Measurements from ENCODE around the gene LCNL1.
"Not testable (repeated sequence)": the region's sequence is repeated elsewhere in the genome, so short reads cannot be mapped to it uniquely, and the experiment has no call there.

LCNL1 gene

DNA sequence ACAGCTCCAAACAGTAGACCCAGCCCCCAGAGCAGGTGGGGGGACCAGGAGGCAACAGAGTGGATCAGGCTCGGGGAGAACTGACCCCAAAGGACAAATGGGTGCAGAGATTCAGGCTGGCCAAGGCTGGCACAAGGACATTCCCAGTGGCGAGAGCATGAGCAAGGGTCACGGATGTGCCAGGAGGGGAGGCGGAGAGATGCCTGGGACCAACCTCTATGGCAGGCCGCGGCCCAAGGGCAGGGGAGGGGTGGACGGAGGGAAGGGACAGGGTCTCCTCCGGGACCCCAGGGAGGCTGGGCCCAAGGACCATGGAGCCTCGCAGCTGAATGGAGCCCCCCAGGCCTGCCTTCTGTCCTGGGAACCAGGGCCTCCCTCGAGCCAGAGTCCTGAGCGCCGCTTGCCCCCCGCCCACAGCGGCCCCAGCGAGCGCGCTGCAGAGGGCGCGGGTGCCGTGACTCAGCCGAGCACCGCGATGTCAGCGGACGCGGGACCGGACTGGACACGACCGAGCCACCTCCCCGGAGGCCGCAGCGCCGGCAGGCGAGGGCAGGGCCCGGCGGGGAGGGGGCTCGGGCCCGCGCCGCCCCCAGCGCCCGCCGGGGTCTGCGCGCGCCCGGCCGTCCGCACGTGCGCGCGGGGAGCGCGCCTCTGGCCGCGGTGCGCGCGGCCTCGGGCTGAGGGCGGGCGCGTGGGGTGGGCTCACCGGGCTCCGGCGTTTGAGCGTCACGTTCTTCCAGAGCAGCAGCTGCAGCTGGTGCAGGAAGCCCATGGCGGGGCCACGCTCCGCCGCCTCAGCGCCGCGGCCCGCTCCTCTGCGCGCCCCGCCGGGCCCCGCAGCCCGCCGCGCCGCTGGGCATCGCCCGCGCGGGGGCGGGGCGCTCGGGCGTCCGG lies 44.8 kb downstream of the LCNL1 start, which contains the start of gene ABCA2:
Gene ABCA2 (minus strand): TSS at position 869 of the 894 bp plus-strand sequence. CDS start 97 bp downstream, at position 772.
- DNase-seq (ENCODE audit: low read depth), result no peak

DNA sequence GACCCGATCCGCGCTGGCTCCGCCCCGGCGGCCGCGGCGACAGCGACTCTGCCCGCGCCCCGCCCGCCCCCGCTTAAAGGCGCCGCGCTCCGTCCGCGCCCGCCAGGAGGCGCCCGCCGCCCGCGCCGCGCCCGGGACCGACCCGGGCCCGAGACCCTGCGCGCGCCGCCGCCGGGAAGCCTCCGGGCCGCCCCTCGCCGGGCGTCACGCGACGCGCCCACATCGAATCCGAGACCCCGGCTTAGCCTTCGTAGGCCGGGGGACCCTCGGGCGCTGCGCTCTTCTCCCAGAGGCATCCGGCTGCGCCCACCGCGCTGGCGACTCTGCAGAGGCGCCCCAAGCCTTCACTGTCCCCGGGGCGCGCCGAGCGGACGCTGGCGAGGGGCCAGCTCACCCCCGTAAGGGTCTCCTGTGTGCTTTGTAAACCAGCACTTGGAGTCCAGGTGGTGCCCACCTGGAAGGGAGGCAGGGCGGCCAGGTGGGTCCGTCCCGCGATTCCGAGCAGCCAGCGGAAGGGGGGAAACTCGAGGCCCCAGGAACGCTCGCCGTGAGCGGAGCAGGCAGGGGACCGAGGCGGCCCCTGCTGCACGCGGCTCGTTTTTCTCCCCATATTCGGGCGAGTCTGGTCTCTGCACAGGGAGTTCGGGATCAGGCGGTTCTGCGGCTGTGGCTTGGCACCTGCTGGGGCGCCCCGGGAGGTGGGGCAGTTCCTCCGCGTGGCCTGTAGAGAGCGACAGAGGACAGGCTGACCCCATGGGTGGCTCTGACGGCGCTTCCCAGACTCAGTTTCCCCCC lies 45.7 kb downstream of the LCNL1 start:
- DNase-seq (ENCODE audit: low read depth), result peak; percentile 21

DNA sequence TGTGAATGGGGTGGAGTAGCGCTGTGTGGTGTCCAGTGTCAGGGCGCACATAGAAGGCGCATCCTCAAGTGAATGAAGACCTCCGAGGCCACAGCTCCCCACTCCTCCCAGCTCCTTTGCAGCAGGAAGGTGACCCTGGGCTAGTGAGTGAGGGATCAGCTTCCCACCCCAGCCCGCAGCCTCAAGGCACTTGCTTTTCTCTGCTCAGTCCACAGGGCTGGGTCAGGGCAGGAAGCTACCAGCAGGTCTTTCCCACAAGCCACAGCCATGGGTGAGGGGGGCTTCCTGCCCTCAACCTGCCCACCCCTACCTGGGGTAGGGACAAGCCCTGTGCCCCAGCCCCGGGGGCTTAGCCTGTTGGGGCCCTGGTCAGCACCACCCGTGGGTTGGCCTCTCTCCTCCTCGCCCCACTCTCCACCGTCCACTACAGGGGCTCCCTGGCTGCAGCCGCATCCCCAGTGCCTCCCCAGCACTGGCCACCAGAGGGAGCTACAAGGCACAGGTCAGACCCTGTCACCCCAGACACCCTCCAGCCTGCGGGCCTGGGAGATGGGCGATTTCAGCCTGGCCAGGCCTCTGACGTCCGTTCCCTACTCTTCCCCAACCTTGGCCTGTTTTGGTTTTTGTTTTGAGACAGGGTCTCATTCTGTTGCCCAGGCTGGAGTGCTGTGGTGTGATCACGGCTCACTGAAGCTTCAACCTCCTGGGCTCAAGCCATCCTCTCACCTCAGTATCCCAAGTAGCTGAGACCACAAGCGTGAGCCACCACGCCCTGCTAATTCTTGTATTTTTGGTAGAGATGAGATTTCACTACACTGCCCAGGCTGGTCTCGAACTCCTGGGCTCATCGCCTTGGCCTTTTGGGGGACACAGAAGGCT lies 46.5 kb downstream of the LCNL1 start:
- peak; percentile 30 for DNase-seq (ENCODE audit: low read depth)

DNA sequence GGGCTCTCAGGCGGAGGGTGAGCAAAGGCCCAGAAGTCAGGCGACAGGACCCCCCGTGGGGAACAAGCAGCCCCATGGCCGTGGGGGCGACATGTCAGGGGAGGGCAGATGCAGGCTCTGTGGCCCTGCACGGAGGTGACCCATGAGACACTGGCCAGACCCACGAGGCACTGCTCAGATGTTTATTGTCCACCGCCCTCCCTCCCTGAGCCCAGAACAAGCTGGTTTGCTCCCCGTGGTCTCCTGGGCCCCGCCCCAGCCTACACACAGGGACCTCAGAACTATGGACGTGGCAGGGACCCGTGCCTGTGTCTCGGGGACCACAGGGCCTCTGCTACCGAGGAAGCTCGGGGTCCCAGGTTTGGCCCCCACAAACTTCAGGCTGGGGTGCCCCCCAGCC lies 47.2 kb downstream of the LCNL1 start:
- no peak for DNase-seq (ENCODE audit: low read depth)

DNA sequence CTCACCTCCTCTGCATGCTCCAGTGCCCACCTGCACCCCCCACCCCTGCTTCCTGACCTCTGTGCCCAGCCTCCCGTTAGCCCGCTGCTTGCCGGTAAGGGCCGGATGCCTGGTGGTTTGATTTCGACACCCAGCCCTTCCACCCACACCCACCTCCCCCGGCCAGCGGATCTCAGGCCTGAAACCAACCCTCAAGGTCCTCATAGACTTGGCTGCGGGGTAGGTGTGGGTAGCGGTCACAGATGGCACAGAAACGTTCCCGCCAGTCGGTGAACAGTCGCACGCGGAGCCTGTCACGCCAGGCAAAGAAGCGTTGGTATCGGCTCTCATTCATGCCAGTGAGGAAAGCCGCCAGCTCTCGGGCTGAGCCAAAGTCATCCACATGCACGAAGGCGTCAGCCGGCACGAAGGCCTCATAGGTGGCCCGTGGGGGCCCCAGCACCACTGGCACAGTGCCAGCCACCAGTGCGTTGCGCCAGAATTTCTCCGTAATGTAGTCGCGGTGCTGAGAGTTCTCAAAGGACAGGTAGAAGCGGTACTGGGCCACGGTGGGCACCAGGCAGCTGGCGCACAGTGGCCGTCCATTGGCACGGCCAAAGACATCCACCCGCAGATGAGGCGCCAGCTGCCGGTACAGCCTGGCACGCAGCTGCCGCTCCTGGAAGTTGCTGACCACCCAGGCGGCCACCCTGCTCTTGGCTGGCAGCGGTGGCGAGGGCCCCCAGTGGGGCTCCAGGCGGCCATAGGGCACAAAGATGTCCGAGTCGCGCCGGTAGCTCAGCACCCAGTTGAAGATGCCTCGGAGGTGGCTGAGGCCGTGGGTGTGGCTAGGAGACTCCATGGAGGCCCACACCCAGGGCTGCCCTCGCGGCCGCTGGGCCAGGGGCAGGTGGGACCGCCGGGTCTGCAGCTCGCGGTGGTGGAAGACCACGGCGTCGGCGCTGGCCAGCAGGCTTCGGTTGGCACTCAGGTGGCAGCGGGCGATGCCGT lies 48.0 kb downstream of the LCNL1 start:
- DNase-seq (ENCODE audit: low read depth), result no peak

DNA sequence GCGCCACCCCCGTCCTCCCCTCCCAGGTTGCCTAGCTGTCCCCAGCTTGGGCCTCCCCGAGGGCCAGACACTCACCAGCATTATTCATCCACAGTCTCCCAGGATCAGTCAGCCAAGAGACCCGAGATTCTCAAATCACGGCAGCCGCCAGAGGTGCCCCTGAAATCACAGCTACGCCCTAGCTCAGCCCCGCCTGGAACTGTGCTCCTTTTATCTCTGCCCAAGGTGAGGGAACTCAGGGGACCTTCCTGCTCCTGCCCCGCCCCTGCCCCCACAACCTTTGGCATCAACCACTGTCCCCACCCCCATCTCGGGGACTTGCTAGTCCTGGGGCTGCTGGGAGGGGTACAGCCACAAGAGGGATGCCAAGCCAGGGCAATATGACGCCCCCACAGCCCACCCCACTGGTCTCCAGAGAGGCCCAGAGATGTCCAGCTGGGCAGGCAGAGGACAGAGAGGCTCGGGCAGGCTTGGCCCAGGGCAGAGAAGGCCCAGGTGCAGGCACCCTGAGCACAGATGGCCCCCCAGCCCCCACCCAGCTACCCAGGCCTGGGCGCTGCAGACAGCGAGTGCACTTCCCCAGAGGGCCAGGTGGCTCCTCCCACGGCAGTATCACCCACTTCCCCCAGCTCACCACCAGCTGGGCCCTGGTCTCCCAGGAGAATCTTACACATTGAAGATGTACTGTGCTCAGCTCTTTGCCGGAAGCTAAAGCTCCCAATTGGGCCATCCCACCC lies 49.3 kb downstream of the LCNL1 start, which contains the start of gene FUT7:
Gene FUT7 (minus strand): TSS at position 185 of the 737 bp plus-strand sequence. CDS start 97 bp downstream, at position 88.
- DNase-seq (ENCODE audit: low read depth), result no peak

DNA sequence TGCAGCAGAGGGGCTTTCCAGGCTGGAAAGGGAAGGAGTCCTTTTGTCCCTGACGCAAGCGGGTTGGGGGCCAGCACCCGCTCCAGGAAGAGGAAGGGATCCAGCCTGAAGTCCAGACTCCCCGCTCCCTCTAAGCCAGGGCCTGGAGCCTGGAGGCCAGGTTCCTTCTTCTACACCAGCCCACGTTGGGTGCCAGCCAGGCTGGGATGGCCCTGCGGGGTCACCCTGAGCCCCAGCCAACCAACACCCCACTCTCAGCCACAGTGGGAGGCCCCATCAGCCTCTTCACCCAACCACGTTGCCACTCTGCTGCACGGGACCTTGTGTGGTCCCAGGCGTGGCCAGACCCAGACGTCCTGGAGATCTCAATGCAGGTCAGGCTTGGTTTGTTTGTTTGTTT lies 50.1 kb downstream of the LCNL1 start:
- no peak for DNase-seq (ENCODE audit: low read depth)

DNA sequence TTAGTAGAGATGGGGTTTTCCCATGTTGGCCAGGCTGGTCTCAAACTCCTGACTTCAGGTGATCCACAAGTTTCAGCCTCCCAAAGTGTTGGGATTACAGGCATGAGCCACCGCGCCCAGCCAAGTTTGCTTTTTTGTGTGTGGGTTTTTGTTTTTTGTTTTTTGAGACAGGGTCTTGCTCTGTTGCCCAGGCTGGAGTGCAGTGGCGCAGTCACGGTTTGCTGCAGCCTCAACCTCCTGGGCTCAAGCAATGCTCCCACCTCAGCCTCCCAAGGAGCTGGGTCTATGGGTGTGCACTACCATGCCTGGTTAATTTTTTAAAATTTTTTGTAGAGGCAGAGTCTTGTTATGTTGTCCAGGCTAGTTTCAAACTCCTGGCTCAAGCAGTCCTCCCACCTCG lies 50.7 kb downstream of the LCNL1 start:
- not testable (repeated sequence) for DNase-seq (ENCODE audit: low read depth)

DNA sequence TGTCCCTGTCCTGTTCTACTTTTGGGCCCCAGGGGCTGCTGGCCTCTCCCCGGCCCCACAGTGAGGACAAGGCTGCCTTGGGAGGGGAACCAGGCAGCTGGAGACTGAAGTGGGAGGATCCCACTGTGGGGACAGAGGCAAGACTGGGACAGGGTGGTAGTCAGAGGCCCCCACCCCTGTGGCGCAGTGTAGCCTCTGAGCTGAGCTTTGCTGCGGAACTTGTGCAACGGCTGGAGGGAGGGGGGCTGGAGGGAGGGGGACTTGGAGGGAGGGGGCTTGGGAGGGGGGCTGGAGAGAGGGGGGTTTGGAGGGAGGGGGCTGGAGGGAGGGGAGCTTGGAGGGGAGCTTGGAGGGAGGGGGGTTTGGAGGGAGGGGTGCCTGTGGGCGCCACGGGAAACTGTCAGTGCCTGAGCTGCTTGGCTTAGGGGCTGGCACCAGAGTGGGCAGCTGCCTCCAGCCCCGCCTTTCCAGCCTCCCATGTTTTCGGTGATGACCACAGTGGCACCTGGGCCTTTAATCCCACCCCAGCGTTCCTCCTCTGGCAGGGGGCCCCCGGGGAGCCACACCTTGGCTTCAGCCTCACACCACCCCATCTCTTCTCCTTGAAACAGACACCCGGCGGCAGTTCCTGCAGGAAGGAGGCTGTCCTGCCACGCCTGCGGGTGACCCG lies 51.4 kb downstream of the LCNL1 start:
- no peak for DNase-seq (ENCODE audit: low read depth)

DNA sequence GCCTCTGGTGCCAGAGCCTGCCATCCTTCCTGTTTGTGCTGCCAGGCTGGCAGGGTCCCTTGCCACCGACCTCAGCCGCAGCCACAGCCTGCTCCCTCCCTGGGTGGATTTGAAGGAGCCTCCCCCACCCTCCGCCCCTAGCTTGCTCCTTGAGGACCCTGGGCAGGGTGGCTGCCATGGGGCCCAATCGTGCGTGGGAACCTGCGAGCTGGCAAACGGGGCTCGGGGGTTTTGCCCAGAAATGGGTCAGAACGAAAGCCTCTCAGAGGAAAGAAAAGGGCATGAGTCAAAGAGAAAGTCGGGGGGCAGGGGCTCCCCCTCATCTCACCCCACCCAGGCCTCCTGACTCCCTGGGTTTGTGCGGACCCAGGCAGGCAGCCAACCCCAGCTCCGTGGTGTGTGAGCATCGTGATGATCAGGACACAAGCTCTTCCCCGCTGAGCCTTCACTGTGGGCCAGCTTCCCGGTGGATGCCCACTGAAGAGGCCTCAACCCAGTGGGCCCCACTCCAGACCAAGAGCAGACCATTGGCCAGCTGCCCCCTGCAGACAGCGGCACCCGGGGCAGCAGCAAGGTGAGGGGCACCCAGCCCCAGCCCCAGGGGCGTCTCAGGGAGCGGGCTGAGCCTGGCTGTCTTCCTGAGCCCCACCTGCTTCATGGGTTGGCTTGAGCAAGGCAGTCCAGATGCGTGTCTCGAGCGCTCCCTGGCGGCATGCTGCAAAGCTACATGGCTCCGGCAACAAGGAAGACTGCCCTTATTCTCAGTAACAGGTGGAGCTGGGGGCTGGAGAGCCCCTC lies 52.1 kb downstream of the LCNL1 start:
- DNase-seq (ENCODE audit: low read depth), result peak; percentile 67

All from fibroblast of gingiva (primary cell).